H54 (cell line): ENCODE measurements around the gene DHX15.
A peak's percentile ranks its signal among the peaks of the same experiment; 100 is the strongest.

ENCODE experiments used
- DNase-seq: peaks from one replicate; pipeline ENCODE4 v3.0.0; 2011; ENCODE audit warnings: low spot score, mixed read lengths; ENCODE audit not compliant: insufficient read length
- FAIRE-seq: peaks from 3 replicates; lab custom pipeline; 2011; peaks lifted over from hg19 to GRCh38; lab: Jason Lieb, UNC
- POLR2A ChIP-seq: IDR thresholded peaks from 2 replicates; pipeline ENCODE4 v1.6.1; 2011; ENCODE audit warnings: low read depth, mild to moderate bottlenecking, low read length

Gene DHX15

GRCh38 chr4:24601121-24601520 lies 16.8 kb upstream of the DHX15 start:
- FAIRE-seq (no peak), DNase-seq (no peak)
- TF ChIP-seq POLR2A: no peak

- FAIRE-seq: no peak
- DNase-seq: no peak
- TF ChIP-seq POLR2A: no peak
These were observed 14.9 kb upstream of the DHX15 start for GRCh38 chr4:24599275-24599674.

- FAIRE-seq (no peak), DNase-seq (no peak)
- no peak for TF ChIP-seq POLR2A
These were observed 13.7 kb upstream of the DHX15 start for GRCh38 chr4:24598025-24598424.

GRCh38 chr4:24595659-24596058 lies 11.3 kb upstream of the DHX15 start:
- no peak for FAIRE-seq
- no peak for DNase-seq
- no peak for TF ChIP-seq POLR2A

GRCh38 chr4:24594887-24595286 lies 10.5 kb upstream of the DHX15 start:
- FAIRE-seq: no peak
- TF ChIP-seq POLR2A: no peak
- no peak for DNase-seq

GRCh38 chr4:24589448-24589847 lies 5.1 kb upstream of the DHX15 start:
- TF ChIP-seq POLR2A: no peak
- FAIRE-seq: no peak

GRCh38 chr4:24588216-24588954 lies 4.0 kb upstream of the DHX15 start:
- no peak for FAIRE-seq
- TF ChIP-seq POLR2A: no peak

More at GRCh38 chr4:24589448-24589847, 5.1 kb upstream of the DHX15 start:
- no peak for DNase-seq

GRCh38 chr4:24583451-24584210 lies 723 bp downstream of the DHX15 start:
- no peak for TF ChIP-seq POLR2A
- FAIRE-seq (no peak), DNase-seq (peak; percentile 42)

More at GRCh38 chr4:24588216-24588954, 4.0 kb upstream of the DHX15 start:
- no peak for DNase-seq

- DNase-seq: no peak
- no peak for FAIRE-seq
- TF ChIP-seq POLR2A: no peak
These were observed 2.0 kb downstream of the DHX15 start for GRCh38 chr4:24582235-24582832.

- FAIRE-seq (no peak), DNase-seq (no peak)
- no peak for TF ChIP-seq POLR2A
These were observed 6.0 kb downstream of the DHX15 start for GRCh38 chr4:24578364-24578763.

- no peak for DNase-seq
- no peak for FAIRE-seq
- TF ChIP-seq POLR2A: no peak
These were observed 8.1 kb downstream of the DHX15 start for GRCh38 chr4:24576276-24576675.

- DNase-seq: no peak
- TF ChIP-seq POLR2A: no peak
- no peak for FAIRE-seq
These were observed 10.1 kb downstream of the DHX15 start for GRCh38 chr4:24574236-24574635.

GRCh38 chr4:24573582-24573981 lies 10.8 kb downstream of the DHX15 start:
- FAIRE-seq (no peak), DNase-seq (no peak)
- TF ChIP-seq POLR2A: no peak

- FAIRE-seq (no peak), DNase-seq (no peak)
- no peak for TF ChIP-seq POLR2A
These were observed 13.6 kb downstream of the DHX15 start for GRCh38 chr4:24570574-24571236.
